CD4-positive, alpha-beta T cell treated with Interleukin-2 at 100 ng/mL for 4 hours (primary cell): ENCODE data around the gene DLST.

ENCODE experiments used
- DNase-seq: peaks from one replicate; pipeline ENCODE4 v3.0.0-alpha.2; 2020; ENCODE audit warnings: low spot score

DLST gene

GRCh38 chr14:74940956-74941565 lies 59.3 kb downstream of the DLST start:
- no peak for DNase-seq

- peak; percentile 62 for DNase-seq
These were observed 60.0 kb downstream of the DLST start for GRCh38 chr14:74941676-74942097.

- DNase-seq = no peak
These were observed 60.5 kb downstream of the DLST start for GRCh38 chr14:74942181-74942580.

GRCh38 chr14:74942608-74943007 lies 60.9 kb downstream of the DLST start:
- DNase-seq = no peak

GRCh38 chr14:74945261-74945851 lies 63.6 kb downstream of the DLST start:
- DNase-seq = peak; percentile 15

GRCh38 chr14:74945852-74946658 lies 64.3 kb downstream of the DLST start:
- peak; percentile 79 for DNase-seq

GRCh38 chr14:74946659-74947281 lies 65.1 kb downstream of the DLST start:
- no peak for DNase-seq

GRCh38 chr14:74947353-74948227 lies 65.9 kb downstream of the DLST start:
- no peak for DNase-seq

GRCh38 chr14:74948228-74949175 lies 66.8 kb downstream of the DLST start:
- no peak for DNase-seq

GRCh38 chr14:74949191-74949601 lies 67.5 kb downstream of the DLST start:
- DNase-seq = no peak

- DNase-seq = no peak
These were observed 68.3 kb downstream of the DLST start for GRCh38 chr14:74949859-74950573.

GRCh38 chr14:74950795-74951442 lies 69.2 kb downstream of the DLST start:
- no peak for DNase-seq

- DNase-seq = no peak
These were observed 69.9 kb downstream of the DLST start for GRCh38 chr14:74951443-74952179.

- DNase-seq = no peak
These were observed 70.5 kb downstream of the DLST start for GRCh38 chr14:74952180-74952665.

- no peak for DNase-seq
These were observed 71.2 kb downstream of the DLST start for GRCh38 chr14:74952697-74953484.
